SK-N-MC (cell line): ENCODE data around the gene STX12.

Experiments used
- EZH2 ChIP-seq: fragments of 200-600 bp; sonication (generic); IDR thresholded peaks from one replicate; pipeline ENCODE4 v1.6.1; 2017; ENCODE audit warnings: antibody characterized with exemption
- FOXP2 ChIP-seq: optimal IDR thresholded peaks from 2 replicates; pipeline ENCODE3; 2011; ENCODE audit warnings: mild to moderate bottlenecking, moderate library complexity; ENCODE audit not compliant: insufficient read depth; ENCODE audit errors: extremely low read length, control extremely low read depth
- POLR2AphosphoS5 ChIP-seq: IDR thresholded peaks from 2 replicates; pipeline ENCODE4 v1.6.1; 2012; ENCODE audit warnings: mild to moderate bottlenecking, low read depth, low read length, borderline replicate concordance

- TF ChIP-seq POLR2AphosphoS5 (no peak), EZH2 (no peak), FOXP2 (no peak)
Measured at GRCh38 chr1:27762033-27762432, 11.0 kb upstream of the STX12 start.
